A549 (cell line): ENCODE measurements around the gene PHOX2A. TPM values are rescaled to one million over a fixed set of nuclear protein-coding genes. Genes with fewer than 3 reads are reported as not detected.
"Not testable (repeated sequence)": the region's sequence is repeated elsewhere in the genome, so short reads cannot be mapped to it uniquely, and the experiment has no call there.

Experiments
- ATAC-seq, 2 experiments: fragments of 200-7000 bp in 1 of 2; fragments of >200 bp in 1 of 2; cut with Nextera tagmentation in 1 of 2; cut with Tn5 transposase in 1 of 2; 3 replicates each; pipeline versions ENCODE4 v1.8.0 to v1.9.1; 2018 to 2020; ENCODE audit warnings: mild to moderate bottlenecking in 1 of 2, moderate library complexity in 1 of 2
- CTCF ChIA-PET: fragments of 300-600 bp; sonication (Branson Sonifier 250); formaldehyde crosslinking; extraction: SDS; loops from one replicate; lab custom pipeline; 2021; ENCODE audit warnings: antibody characterized with exemption, inconsistent platforms; lab: Yijun Ruan, JAX
- POLR2A ChIA-PET: fragments of 350-600 bp; formaldehyde crosslinking; extraction: SDS; loops from one replicate; lab custom pipeline; 2021; ENCODE audit warnings: antibody characterized with exemption, inconsistent platforms; lab: Yijun Ruan, JAX
- DNase-seq, 2 experiments: peaks; one replicate each; pipeline versions ENCODE4 v3.0.0 to v3.0.0-alpha.2; 2011 to 2016; ENCODE audit warnings: low read depth in 1 of 2, low spot score in 1 of 2
- FAIRE-seq: peaks from 2 replicates; lab custom pipeline; 2011; peaks lifted over from hg19 to GRCh38; lab: Jason Lieb, UNC
- H3K27ac ChIP-seq, 2 experiments: fragments of >200 bp; sonication (Bioruptor Twin); formaldehyde crosslinking; 3 replicates each; pipeline ENCODE4 v1.5.1; 2016 to 2017
- H3K4me1 ChIP-seq: fragments of >200 bp; sonication (Bioruptor Twin); formaldehyde crosslinking; 3 replicates; pipeline ENCODE4 v1.6.1; 2016
- H3K4me2 ChIP-seq: fragments of >200 bp; sonication (Bioruptor Twin); formaldehyde crosslinking; 3 replicates; pipeline ENCODE4 v1.6.1; 2016
- H3K4me3 ChIP-seq: fragments of >200 bp; sonication (Bioruptor Twin); formaldehyde crosslinking; 3 replicates; pipeline ENCODE4 v1.5.1; 2016
- H3K9me3 ChIP-seq: fragments of >200 bp; sonication (Bioruptor Twin); formaldehyde crosslinking; 3 replicates; pipeline ENCODE4 v1.6.1; 2016
- CBX2 ChIP-seq: fragments of 200-600 bp; sonication (generic); IDR thresholded peaks from 2 replicates; pipeline ENCODE4 v1.6.1; 2016; ENCODE audit warnings: low read depth, mild to moderate bottlenecking, borderline replicate concordance
- CEBPB ChIP-seq, 2 experiments: fragments of >200 bp in 1 of 2; sonication (Bioruptor Twin) in 1 of 2; formaldehyde crosslinking in 1 of 2; IDR thresholded peaks; 2 replicates each; pipeline ENCODE4 v1.6.1; 2012 to 2016
- EHF ChIP-seq: fragments of 250-450 bp; sonication (Bioruptor Pico); IDR thresholded peaks from 2 replicates; pipeline ENCODE4 v1.5.0; 2020; ENCODE audit warnings: mild to moderate bottlenecking
- EHMT2 ChIP-seq: fragments of 200-600 bp; sonication (generic); IDR thresholded peaks from 2 replicates; pipeline ENCODE4 v1.6.1; 2016; ENCODE audit warnings: antibody characterized with exemption, low read depth, mild to moderate bottlenecking, moderate library complexity
- HOXB5 ChIP-seq: fragments of 250-450 bp; sonication (Bioruptor Pico); IDR thresholded peaks from 2 replicates; pipeline ENCODE4 v1.5.0; 2020; ENCODE audit warnings: mild to moderate bottlenecking, moderate library complexity
- JUN ChIP-seq, 2 experiments: fragments of >200 bp; sonication (Bioruptor Twin); formaldehyde crosslinking; IDR thresholded peaks; 2 replicates in 1 of 2; 3 replicates in 1 of 2; pipeline ENCODE4 v1.6.1; 2016 to 2017
- JUNB ChIP-seq: fragments of >200 bp; sonication (Bioruptor Twin); formaldehyde crosslinking; IDR thresholded peaks from 2 replicates; pipeline ENCODE4 v1.6.1; 2016
- KDM5A ChIP-seq: fragments of 200-600 bp; sonication (generic); IDR thresholded peaks from 2 replicates; pipeline ENCODE4 v1.6.1; 2016; ENCODE audit warnings: antibody characterized with exemption, mild to moderate bottlenecking
- MAFK ChIP-seq: fragments of 450-650 bp; IDR thresholded peaks from 2 replicates; pipeline ENCODE4 v1.6.1; 2014; ENCODE audit not compliant: partially characterized antibody
- MYC ChIP-seq: IDR thresholded peaks from 2 replicates; pipeline ENCODE4 v1.6.1; 2012; ENCODE audit warnings: mild to moderate bottlenecking, inconsistent platforms, low read length, improper control_type of control experiment, borderline replicate concordance
- NPAS2 ChIP-seq: fragments of 250-450 bp; sonication (Bioruptor Pico); IDR thresholded peaks from 2 replicates; pipeline ENCODE4 v1.8.0; 2022; ENCODE audit warnings: mild to moderate bottlenecking, moderate library complexity, borderline replicate concordance
- NR3C1 ChIP-seq: fragments of >200 bp; sonication (Bioruptor Twin); formaldehyde crosslinking; IDR thresholded peaks from 3 replicates; pipeline ENCODE4 v1.6.1; 2017
- RAD21 ChIP-seq, 2 experiments: fragments of >200 bp in 1 of 2; sonication (Bioruptor Twin) in 1 of 2; formaldehyde crosslinking in 1 of 2; IDR thresholded peaks in 1 of 2; conservative IDR thresholded peaks in 1 of 2; 2 replicates in 1 of 2; 3 replicates in 1 of 2; pipeline ENCODE4 v1.6.1; 2012 to 2018; ENCODE audit warnings: inconsistent platforms in 1 of 2
- RNF2 ChIP-seq: fragments of 200-600 bp; sonication (generic); IDR thresholded peaks from 2 replicates; pipeline ENCODE4 v1.6.1; 2016; ENCODE audit warnings: low read depth, mild to moderate bottlenecking, antibody characterized with exemption, moderate library complexity, borderline replicate concordance
- SREBF2 ChIP-seq: fragments of 450-650 bp; IDR thresholded peaks from 2 replicates; pipeline ENCODE4 v1.6.1; 2014; ENCODE audit warnings: mild to moderate bottlenecking, moderate library complexity
- ZNF302 ChIP-seq: fragments of 250-450 bp; sonication (Bioruptor Pico); IDR thresholded peaks from 2 replicates; pipeline ENCODE4 v1.9.0; 2021; ENCODE audit warnings: inconsistent platforms, mild to moderate bottlenecking, moderate library complexity
- WGBS: methylation state at CpG from one replicate; pipeline ENCODE4 v1.1.6; 2017; ENCODE audit errors: missing lambda C conversion rate; 5-methylcytosine and 5-hydroxymethylcytosine counted together
- polyA plus RNA-seq, 4 experiments: library from polyadenylated mRNA; depleted of rRNA in 3 of 4; stranded (reverse); fragments of >200 nt; fragmentation: RNase III in 1 of 4; extraction: RNeasy Plus Mini Kit Qiagen cat#74134 plus additional on column Dnase treatment in 1 of 4; gene quantifications; 2 replicates in 3 of 4; 3 replicates in 1 of 4; pipeline ENCODE4 v1.2.3, GENCODE V29; 2011 to 2017
- TF ChIP-seq, protein P1 (sequence below): fragments of 250-450 bp; sonication (Bioruptor Pico); IDR thresholded peaks from 2 replicates; pipeline ENCODE4 v1.5.0; 2021; ENCODE audit warnings: mild to moderate bottlenecking, moderate library complexity, borderline replicate concordance
- TF ChIP-seq, protein P2 (sequence below): fragments of >200 bp; sonication (Bioruptor Twin); formaldehyde crosslinking; IDR thresholded peaks from 3 replicates; pipeline ENCODE4 v1.6.1; 2016

Gene PHOX2A
- polyA plus RNA-seq, 2 of the 4 experiments (the other 2 are of a cell fraction), result not detected

DNA sequence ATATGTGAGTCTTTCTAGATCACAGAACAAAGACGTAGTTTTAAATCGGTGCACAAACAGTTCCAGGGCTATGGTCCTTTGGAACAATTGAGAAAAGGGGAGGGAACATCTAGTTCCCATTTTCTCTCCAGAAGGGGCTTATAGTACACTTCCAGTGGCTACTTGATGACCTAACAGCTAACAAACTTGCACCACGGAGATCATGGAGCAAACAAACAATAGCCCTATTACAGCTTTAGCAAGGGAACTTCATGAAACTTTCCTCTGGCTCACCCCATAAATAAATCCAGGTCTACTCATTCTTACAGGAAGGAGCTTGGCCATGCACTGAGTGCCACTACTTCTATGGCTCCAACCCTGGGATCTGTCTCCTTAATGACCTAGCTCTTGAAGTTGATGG, 35.7 kb downstream of the PHOX2A start (continued):
- TF ChIP-seq, protein P1, sequence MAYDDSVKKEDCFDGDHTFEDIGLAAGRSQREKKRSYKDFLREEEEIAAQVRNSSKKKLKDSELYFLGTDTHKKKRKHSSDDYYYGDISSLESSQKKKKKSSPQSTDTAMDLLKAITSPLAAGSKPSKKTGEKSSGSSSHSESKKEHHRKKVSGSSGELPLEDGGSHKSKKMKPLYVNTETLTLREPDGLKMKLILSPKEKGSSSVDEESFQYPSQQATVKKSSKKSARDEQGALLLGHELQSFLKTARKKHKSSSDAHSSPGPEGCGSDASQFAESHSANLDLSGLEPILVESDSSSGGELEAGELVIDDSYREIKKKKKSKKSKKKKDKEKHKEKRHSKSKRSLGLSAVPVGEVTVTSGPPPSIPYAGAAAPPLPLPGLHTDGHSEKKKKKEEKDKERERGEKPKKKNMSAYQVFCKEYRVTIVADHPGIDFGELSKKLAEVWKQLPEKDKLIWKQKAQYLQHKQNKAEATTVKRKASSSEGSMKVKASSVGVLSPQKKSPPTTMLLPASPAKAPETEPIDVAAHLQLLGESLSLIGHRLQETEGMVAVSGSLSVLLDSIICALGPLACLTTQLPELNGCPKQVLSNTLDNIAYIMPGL, result no peak
- no peak for TF ChIP-seq JUNB
- TF ChIP-seq KDM5A, result no peak
- no peak for TF ChIP-seq CBX2

DNA sequence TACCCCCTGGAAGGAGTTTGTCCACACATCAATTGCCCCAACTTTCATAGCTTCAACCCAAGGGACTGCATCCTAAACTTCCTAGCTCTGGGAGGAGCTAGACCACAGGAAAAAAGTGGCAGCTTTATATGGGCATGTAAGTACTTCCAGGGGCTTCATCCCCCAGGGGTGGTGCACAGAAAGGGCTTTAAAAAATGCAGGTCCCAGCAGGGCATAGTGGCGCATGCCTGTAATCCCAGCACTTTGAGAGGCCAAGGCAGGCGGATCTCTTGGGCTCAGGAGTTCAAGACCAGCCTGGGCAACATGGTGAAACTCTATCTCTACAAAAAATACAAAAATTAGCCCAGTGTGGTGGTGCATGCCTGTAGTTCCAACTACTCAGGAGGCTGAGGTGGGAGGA, 37.2 kb downstream of the PHOX2A start:
- FAIRE-seq, ATAC-seq, DNase-seq, POLR2A ChIA-PET, H3K4me3 ChIP-seq, H3K4me2 ChIP-seq, H3K27ac ChIP-seq, H3K4me1 ChIP-seq: not testable (repeated sequence)
- WGBS, result 73% methylated on average over 2 of the region's 2 CpGs
- CTCF ChIA-PET, result interaction anchor here (0.7 to 2.1 kb wide), 5 partner anchors 16 to 161 kb away, joined by 3 to 11 read pairs (median 3); no protein-coding TSS in a partner anchor
- H3K9me3 ChIP-seq, result peaks cover 13% of the 10 kb centered on the region; the same call in 1 of the 3 replicates

DNA sequence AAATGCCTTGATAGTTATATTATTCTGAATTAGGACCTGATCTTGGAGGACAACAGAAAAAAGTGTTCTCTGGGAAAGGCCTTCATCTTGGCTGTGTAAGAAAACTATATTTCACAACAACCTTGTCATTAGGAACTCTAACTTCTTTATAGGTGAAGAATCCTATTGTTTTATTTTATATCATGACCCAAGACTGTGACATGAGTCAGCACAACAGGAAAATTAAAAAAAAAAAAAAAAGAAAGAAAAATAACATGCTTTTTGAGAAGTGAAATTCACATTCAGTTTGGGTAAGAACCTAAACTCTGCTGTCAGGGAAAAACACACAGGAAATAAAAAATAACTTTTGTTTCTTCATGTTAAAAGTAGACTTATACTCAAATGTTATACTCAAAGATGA, 39.1 kb downstream of the PHOX2A start:
- Histone ChIP-seq H3K9me3 (peaks cover 6% of the 10 kb centered on the region; the same call in 1 of the 3 replicates), H3K4me1 (no peaks in the 10 kb centered on the region), H3K27ac (no peak overlapping the region), H3K4me2 (no peak overlapping the region), H3K4me3 (no peak overlapping the region)
- FAIRE-seq (no peak), DNase-seq (no peak), ATAC-seq (no peak)
- CTCF ChIA-PET, result interaction anchor here (0.6 to 1.1 kb wide), 5 partner anchors 15 to 387 kb away, joined by 3 to 4 read pairs (median 3); no protein-coding TSS in a partner anchor
- TF ChIP-seq RNF2, result no peak
- TF ChIP-seq, protein P1, result no peak
- no peak for TF ChIP-seq NPAS2 (CRISPR knock-in tag)
- TF ChIP-seq MAFK, result no peak
- TF ChIP-seq EHF (CRISPR knock-in tag), result no peak
- TF ChIP-seq ZNF302 (CRISPR knock-in tag), result no peak
- no peak for TF ChIP-seq NR3C1
- no peak for TF ChIP-seq MYC
- TF ChIP-seq SREBF2, result no peak
- no peak for TF ChIP-seq EHMT2
- TF ChIP-seq HOXB5, result no peak
- TF ChIP-seq CEBPB (IDR thresholded peaks at IDR 0.05), result no peak
- TF ChIP-seq RAD21 (conservative IDR thresholded peaks at IDR 0.05 in 1 of 2, IDR thresholded peaks at IDR 0.05 in 1 of 2), result no peak
- TF ChIP-seq JUN (IDR thresholded peaks at IDR 0.05), result no peak
- TF ChIP-seq, protein P2, sequence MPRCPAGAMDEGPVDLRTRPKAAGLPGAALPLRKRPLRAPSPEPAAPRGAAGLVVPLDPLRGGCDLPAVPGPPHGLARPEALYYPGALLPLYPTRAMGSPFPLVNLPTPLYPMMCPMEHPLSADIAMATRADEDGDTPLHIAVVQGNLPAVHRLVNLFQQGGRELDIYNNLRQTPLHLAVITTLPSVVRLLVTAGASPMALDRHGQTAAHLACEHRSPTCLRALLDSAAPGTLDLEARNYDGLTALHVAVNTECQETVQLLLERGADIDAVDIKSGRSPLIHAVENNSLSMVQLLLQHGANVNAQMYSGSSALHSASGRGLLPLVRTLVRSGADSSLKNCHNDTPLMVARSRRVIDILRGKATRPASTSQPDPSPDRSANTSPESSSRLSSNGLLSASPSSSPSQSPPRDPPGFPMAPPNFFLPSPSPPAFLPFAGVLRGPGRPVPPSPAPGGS, result no peak
- POLR2A ChIA-PET, result no interaction called here
